Muscle of arm (tissue), 14 donors: ENCODE results near the gene OR4M2. TPM values are rescaled to one million over a fixed set of nuclear protein-coding genes. Genes with fewer than 3 reads are reported as not detected.
"Not testable (repeated sequence)": the region's sequence is repeated elsewhere in the genome, so short reads cannot be mapped to it uniquely, and the experiment has no call there.

Experiments
- DNase-seq: peaks from one replicate; pipeline ENCODE4 v3.0.0-alpha.2; 2013
- long read RNA-seq, 11 donors: transcript quantifications; one replicate each; lab custom pipeline, GENCODE V29; 2026
- polyA plus RNA-seq, 12 donors: library from polyadenylated mRNA; unstranded; fragments of 120-200 nt; gene quantifications; one replicate each; pipeline ENCODE4 v1.2.1, GENCODE V29; 2013; ENCODE audit not compliant: insufficient read length in 12 of 12

Gene OR4M2
- polyA plus RNA-seq = not detected
- long read RNA-seq, donor 1 = 0 reads
- long read RNA-seq, donor 2 = 0 reads
- long read RNA-seq, donor 3 = 0 reads
- long read RNA-seq, donor 4 = 0 reads
- long read RNA-seq, donor 5 = 0 reads
- long read RNA-seq, donor 6 = 0 reads
- long read RNA-seq, donor 7 = 0 reads
- long read RNA-seq, donor 8 = 0 reads
- long read RNA-seq, donor 9 = 0 reads
- long read RNA-seq, donor 10 = 0 reads
- long read RNA-seq, donor 11 = 0 reads

GRCh38 chr15:22080227-22080626 lies at the start of gene OR4M2:
TSS of gene OR4M2 (plus strand) at chr15:22080527. CDS start at chr15:22080625, 98 bp downstream.
- DNase-seq = not testable (repeated sequence)

DNA sequence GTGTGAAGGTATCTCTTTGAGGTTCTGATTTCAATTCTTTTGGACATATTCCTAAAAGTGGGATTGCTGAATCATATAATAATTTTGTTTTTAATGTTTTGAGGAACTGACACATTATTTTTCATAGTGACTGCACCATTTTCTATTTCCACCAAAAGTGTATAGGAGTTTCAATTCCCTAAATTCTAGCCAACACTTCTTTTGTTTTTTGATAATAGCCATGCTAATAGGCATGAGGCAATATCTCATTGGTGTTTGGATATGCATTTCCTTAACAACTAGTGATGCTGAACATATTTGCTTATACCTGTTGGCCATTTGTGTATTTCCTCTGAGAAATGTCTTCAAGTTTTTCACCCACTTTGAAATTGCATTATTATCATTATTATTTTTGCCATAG lies 11.1 kb upstream of the OR4M2 start:
- not testable (repeated sequence) for DNase-seq

GRCh38 chr15:22081386-22081785 lies 1.1 kb downstream of the OR4M2 start:
- DNase-seq = not testable (repeated sequence)

- DNase-seq = not testable (repeated sequence)
These were observed 18.4 kb downstream of the OR4M2 start for GRCh38 chr15:22098616-22099253.

- DNase-seq = not testable (repeated sequence)
These were observed 19.1 kb downstream of the OR4M2 start for GRCh38 chr15:22099289-22099891.

DNA sequence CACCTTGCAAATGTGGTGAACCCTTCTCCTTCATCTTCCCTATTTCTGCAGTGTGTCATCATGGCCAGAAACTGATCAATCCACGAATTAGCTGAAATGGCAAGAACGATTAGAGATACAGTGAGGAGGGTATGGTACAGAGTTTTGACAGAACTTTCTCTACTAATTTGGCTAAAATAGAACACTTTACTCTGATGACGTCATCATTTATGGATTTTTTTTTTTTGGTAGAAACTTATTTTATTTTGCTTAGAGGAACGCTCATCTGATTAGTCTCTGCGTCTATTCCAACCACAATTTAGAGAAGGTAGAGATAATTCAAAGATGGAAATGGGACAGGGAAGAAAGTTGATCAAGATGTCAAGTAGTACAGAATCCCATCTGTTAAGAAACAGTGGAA lies 41.7 kb downstream of the OR4M2 start:
- not testable (repeated sequence) for DNase-seq

Other genes with a start within 250 kb of the OR4M2 start
- not detected for gene POTEB, start 202.8 kb upstream of the OR4M2 start, polyA plus RNA-seq